A673 (cell line): ENCODE data around the gene RBM39.

Experiments
- EZH2 ChIP-seq: fragments of 200-600 bp; sonication (generic); IDR thresholded peaks from 2 replicates; pipeline ENCODE4 v1.6.1; 2017; ENCODE audit warnings: borderline replicate concordance, low read depth, mild to moderate bottlenecking, mixed read lengths, antibody characterized with exemption, low read length; ENCODE audit not compliant: poor library complexity, severe bottlenecking
- TF ChIP-seq, protein P1 (sequence below): fragments of 300-800, 200-600 bp; sonication (generic); conservative IDR thresholded peaks from 2 replicates; pipeline ENCODE4 v1.5.1; 2017; ENCODE audit warnings: low read depth, mild to moderate bottlenecking, antibody characterized with exemption, low read length, moderate library complexity, mixed read lengths

DNA sequence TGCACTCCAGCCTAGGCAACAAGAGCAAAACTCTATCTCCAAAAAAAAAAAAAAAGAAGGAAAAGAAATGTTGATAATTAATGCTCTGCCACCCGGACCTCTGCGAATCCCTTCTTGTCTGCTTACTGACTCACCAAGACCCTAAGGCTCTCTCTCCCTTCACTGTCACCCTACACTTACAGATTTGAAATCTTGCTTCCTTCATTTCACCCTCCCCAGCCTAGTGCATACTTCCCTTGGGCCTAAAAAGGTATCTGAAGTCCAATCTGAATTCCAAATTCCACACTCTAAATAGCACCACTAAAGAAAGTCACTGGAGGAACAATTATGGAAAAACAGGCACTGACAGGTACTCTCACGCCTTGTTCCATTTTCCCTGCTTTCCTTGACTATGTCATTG is 20.4 kb upstream of the RBM39 start:
- TF ChIP-seq EZH2 = no peak
- TF ChIP-seq, protein P1, sequence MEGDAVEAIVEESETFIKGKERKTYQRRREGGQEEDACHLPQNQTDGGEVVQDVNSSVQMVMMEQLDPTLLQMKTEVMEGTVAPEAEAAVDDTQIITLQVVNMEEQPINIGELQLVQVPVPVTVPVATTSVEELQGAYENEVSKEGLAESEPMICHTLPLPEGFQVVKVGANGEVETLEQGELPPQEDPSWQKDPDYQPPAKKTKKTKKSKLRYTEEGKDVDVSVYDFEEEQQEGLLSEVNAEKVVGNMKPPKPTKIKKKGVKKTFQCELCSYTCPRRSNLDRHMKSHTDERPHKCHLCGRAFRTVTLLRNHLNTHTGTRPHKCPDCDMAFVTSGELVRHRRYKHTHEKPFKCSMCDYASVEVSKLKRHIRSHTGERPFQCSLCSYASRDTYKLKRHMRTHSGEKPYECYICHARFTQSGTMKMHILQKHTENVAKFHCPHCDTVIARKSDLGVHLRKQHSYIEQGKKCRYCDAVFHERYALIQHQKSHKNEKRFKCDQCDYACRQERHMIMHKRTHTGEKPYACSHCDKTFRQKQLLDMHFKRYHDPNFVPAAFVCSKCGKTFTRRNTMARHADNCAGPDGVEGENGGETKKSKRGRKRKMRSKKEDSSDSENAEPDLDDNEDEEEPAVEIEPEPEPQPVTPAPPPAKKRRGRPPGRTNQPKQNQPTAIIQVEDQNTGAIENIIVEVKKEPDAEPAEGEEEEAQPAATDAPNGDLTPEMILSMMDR = no peak
